Activated naive CD4-positive, alpha-beta T cell treated with anti-CD3 and anti-CD28 coated beads, Interleukin-2, amount 50 U/mL, for 72 hours (primary cell): ENCODE results near the gene SESN1. TPM values are rescaled to one million over a fixed set of nuclear protein-coding genes. Genes with fewer than 3 reads are reported as not detected.

Experiments
- ATAC-seq, 2 donors: fragments of 150-1000 bp; cut with Tn5 transposase; 2 replicates each; pipeline ENCODE4 v1.10.0; 2021; ENCODE audit warnings: mild to moderate bottlenecking in 2 of 2, moderate library complexity in 2 of 2
- DNase-seq, 2 donors: peaks; one replicate each; pipeline ENCODE4 v3.0.0; 2021 to 2022; ENCODE audit warnings: low spot score in 2 of 2
- H3K27ac Mint-ChIP-seq, 2 donors: one replicate each; pipeline ENCODE4 v1.8.0; 2022; ENCODE audit warnings: mild to moderate bottlenecking in 2 of 2, mixed read lengths in 2 of 2
- H3K36me3 Mint-ChIP-seq, 2 donors: one replicate each; pipeline ENCODE4 v1.8.0; 2022; ENCODE audit warnings: mixed read lengths in 2 of 2
- H3K9me3 Mint-ChIP-seq, 2 donors: one replicate each; pipeline ENCODE4 v1.8.0; 2022; ENCODE audit warnings: mixed read lengths in 2 of 2
- total RNA-seq, 2 donors: library from RNA; stranded (reverse); gene quantifications; one replicate each; pipeline ENCODE4 v1.2.3, GENCODE V29; 2022

Gene SESN1
- total RNA-seq, 2 donors from 2014 or later = 10.3 to 29.1 TPM

DNA sequence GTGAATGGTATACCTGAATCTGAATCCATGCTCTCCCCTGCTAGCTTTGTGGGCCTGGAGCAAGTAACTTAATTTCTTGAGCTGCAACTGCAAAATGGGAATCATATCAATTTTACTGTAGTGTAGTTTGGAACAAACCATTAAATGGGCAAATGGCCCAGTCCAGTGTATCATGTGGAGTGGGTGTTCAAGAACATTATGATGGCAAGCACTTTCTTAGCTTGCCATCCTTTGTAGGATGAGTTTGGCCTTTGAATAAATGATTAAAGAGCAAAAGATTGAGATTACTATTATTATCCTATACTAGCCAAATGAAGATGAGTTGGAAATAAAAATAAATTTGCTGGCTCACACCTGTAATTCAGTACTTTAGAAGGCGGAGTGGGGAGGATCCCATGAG is 120.4 kb downstream of the SESN1 start:
- DNase-seq (no peak), ATAC-seq (no peak)
- Mint-ChIP-seq H3K9me3 (peaks cover 13 to 15% of the 10 kb centered on the region in 2 donors), H3K36me3 (peaks cover 7 to 16% of the 10 kb centered on the region in 2 donors), H3K27ac (no peak overlapping the region)

GRCh38 chr6:108969776-108970175 is 124.9 kb downstream of the SESN1 start:
- Mint-ChIP-seq H3K27ac (no peak overlapping the region), H3K36me3 (no peaks in the 10 kb centered on the region), H3K9me3 (no peaks in the 10 kb centered on the region)
- DNase-seq = no peak
- ATAC-seq = no peak

DNA sequence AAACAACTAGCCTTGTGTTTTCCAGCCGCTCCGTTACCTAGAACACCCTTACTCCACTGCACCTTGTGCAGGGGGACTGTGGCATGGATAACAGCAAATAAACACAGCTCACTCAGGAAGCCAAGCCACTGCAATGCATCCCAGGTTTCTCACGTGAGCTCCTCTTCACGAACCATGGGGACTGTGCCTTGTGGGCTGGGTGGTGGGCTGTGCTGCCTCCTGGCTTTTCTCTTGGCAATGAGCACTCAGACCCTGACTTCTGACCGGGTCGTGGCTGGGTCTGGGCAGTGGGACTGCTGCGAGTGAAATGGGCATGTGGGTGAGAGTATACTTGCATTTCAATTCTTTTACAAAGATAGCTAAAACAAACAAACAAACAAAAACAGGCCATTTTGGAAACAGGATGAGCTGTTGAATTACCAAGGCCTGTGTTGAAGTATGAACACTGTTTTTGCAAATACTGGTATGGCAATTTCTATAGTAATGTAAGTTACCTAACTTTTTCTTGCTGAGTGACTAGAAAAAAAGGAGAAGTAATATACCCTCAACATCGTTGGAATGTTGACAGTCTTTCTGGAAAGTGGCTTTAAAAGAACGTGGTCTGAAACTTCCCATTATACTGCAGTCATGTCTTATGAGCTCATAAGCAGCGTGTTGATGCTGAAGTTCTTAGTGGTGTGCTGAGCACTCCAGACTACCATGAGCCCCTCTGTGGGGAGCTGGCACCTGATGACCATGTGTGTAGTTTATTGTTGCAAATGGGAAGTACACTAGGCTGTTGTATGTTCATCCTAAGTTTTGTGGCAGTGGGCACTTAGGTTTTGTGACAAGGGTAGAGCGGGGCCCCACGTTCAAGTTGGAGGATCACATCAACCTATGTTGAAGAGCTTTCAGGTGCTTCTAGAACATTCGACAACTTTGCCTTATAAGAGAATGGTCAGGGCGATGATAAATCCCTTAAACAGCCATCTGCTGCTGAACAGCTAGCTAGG is 126.0 kb downstream of the SESN1 start:
- no peaks in the 10 kb centered on the region for H3K36me3 Mint-ChIP-seq
- no peak overlapping the region for H3K27ac Mint-ChIP-seq
- no peaks in the 10 kb centered on the region for H3K9me3 Mint-ChIP-seq
- ATAC-seq = no peak
- no peak for DNase-seq

- Mint-ChIP-seq H3K36me3 (no peaks in the 10 kb centered on the region), H3K9me3 (no peaks in the 10 kb centered on the region), H3K27ac (no peak overlapping the region)
- ATAC-seq (peak; percentile 54 to 98), DNase-seq (no peak)
Measured at GRCh38 chr6:108966855-108967755, 127.5 kb downstream of the SESN1 start.

- H3K36me3 Mint-ChIP-seq = no peaks in the 10 kb centered on the region
- no peaks in the 10 kb centered on the region for H3K9me3 Mint-ChIP-seq
- ATAC-seq (no peak), DNase-seq (no peak)
- H3K27ac Mint-ChIP-seq = no peak overlapping the region
Measured at GRCh38 chr6:108966251-108966650, 128.4 kb downstream of the SESN1 start.

GRCh38 chr6:108961985-108962384 is 132.7 kb downstream of the SESN1 start:
- ATAC-seq = no peak
- Mint-ChIP-seq H3K36me3 (no peaks in the 10 kb centered on the region), H3K27ac (no peak overlapping the region), H3K9me3 (no peaks in the 10 kb centered on the region)
- DNase-seq = no peak

DNA sequence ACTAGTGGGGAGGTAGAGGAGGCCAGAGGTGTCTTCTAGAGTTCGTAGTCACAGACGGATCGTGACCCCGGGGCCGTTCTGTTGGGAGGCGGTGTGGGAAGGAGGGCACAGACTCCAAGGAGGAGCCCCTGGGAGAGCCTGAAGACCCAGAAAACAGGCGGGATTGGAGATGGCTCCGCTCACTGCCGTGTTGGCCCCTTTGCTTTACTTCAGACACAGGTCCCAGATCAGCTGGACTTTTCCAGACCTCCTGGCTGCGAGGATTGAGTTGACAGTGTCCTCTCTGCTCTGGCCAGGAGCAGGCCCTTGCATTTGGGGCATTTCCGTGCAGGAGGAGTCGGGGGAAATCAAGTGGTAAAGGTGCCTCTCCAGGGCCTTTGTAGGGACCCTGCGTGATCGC is 133.6 kb downstream of the SESN1 start:
- Mint-ChIP-seq H3K27ac (no peak overlapping the region), H3K36me3 (no peaks in the 10 kb centered on the region), H3K9me3 (no peaks in the 10 kb centered on the region)
- DNase-seq (no peak), ATAC-seq (no peak)

- no peak for DNase-seq
- peak overlapping the region; percentile 4 to 39 for H3K27ac Mint-ChIP-seq
- ATAC-seq = no peak
- no peaks in the 10 kb centered on the region for H3K9me3 Mint-ChIP-seq
- no peaks in the 10 kb centered on the region for H3K36me3 Mint-ChIP-seq
Measured at GRCh38 chr6:108960601-108961000, 134.0 kb downstream of the SESN1 start.

- H3K36me3 Mint-ChIP-seq = no peaks in the 10 kb centered on the region
- no peaks in the 10 kb centered on the region for H3K9me3 Mint-ChIP-seq
- ATAC-seq = peak in 1 of 2 donors; percentile 28
- peak overlapping the region in 1 of 2 donors; percentile 4 for H3K27ac Mint-ChIP-seq
- no peak for DNase-seq
Measured at GRCh38 chr6:108959972-108960582, 134.6 kb downstream of the SESN1 start.

- ATAC-seq = no peak
- H3K9me3 Mint-ChIP-seq = no peaks in the 10 kb centered on the region
Measured at GRCh38 chr6:108958900-108959770, 135.5 kb downstream of the SESN1 start.

DNA sequence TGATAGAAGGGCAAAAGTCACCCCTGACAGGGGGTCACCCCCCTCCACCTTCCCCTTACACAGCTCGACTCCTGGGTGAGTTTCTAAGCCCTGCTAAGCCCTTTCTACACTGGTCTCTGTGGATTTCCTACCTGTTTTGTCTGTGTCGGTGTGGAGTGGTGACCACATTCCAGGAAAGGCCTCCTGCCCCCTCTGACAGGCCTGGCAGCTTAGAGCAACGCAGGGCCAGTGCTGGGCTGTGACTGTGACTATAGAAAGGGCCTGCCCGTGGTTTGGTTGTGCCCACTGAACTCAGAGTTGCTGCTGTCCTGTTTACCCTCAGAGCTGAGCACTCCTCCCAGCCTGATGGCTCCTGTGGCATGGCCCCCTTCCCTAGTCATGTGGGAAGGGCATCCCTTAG is 137.4 kb downstream of the SESN1 start:
- ATAC-seq (no peak), DNase-seq (no peak)
- H3K27ac Mint-ChIP-seq = no peak overlapping the region
- no peaks in the 10 kb centered on the region for H3K36me3 Mint-ChIP-seq
- no peaks in the 10 kb centered on the region for H3K9me3 Mint-ChIP-seq

More at GRCh38 chr6:108958900-108959770, 135.5 kb downstream of the SESN1 start:
- Mint-ChIP-seq H3K36me3 (no peaks in the 10 kb centered on the region), H3K27ac (no peak overlapping the region)
- DNase-seq = no peak

GRCh38 chr6:108955329-108955949 is 139.2 kb downstream of the SESN1 start:
- Mint-ChIP-seq H3K9me3 (no peaks in the 10 kb centered on the region), H3K36me3 (no peaks in the 10 kb centered on the region), H3K27ac (peak overlapping the region; percentile 18 to 79)
- ATAC-seq (no peak), DNase-seq (no peak)

- ATAC-seq (no peak), DNase-seq (no peak)
- Mint-ChIP-seq H3K9me3 (no peaks in the 10 kb centered on the region), H3K36me3 (no peaks in the 10 kb centered on the region), H3K27ac (no peak overlapping the region)
Measured at GRCh38 chr6:108953681-108954080, 141.0 kb downstream of the SESN1 start.

DNA sequence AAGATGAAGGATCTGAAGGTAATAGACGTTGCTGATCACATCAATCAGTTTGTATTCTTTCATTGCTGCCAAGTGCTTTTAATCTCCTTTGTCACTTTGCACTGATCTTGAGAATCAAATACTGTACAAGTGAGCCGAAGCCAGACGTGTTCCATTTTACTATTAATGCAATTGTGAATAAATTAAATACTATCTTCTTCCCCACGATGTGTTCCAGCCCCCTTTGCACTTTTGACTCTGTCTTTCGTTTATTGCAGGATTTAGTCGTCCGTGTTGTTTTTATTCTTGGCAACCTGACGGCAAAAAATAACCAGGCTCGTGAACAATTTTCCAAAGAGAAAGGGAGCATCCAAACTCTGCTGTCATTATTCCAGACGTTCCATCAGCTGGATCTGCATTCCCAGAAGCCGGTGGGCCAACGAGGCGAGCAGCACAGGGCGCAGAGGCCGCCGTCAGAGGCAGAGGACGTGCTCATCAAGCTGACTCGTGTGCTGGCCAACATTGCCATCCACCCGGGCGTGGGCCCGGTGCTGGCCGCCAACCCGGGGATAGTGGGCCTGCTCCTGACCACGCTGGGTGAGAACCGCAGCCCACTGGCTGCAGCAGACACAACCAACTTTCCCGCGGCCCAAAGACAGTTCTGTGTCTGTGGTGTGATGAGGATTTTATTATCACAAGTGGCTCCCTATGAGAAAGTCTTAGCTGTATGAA is 141.7 kb downstream of the SESN1 start:
- Mint-ChIP-seq H3K27ac (no peak overlapping the region), H3K9me3 (no peaks in the 10 kb centered on the region), H3K36me3 (no peaks in the 10 kb centered on the region)
- no peak for DNase-seq
- no peak for ATAC-seq

GRCh38 chr6:108951351-108951953 is 143.2 kb downstream of the SESN1 start:
- ATAC-seq = no peak
- DNase-seq = no peak
- H3K27ac Mint-ChIP-seq = no peak overlapping the region
- H3K36me3 Mint-ChIP-seq = no peaks in the 10 kb centered on the region
- no peaks in the 10 kb centered on the region for H3K9me3 Mint-ChIP-seq
